H1 (cell line): ENCODE data around the gene ELMO3. TPM values are rescaled to one million over a fixed set of nuclear protein-coding genes. Genes with fewer than 3 reads are reported as not detected.

ENCODE experiments used
- CTCF ChIA-PET: fragments of 300-600 bp; sonication (Branson Sonifier 250); formaldehyde crosslinking; loops from one replicate; lab custom pipeline; 2021; ENCODE audit not compliant: partially characterized antibody; lab: Charles Lee
- POLR2A ChIA-PET: fragments of 300-600 bp; sonication (Branson Sonifier 250); formaldehyde crosslinking; loops from one replicate; lab custom pipeline; 2021; ENCODE audit warnings: inconsistent platforms; ENCODE audit not compliant: partially characterized antibody; lab: Charles Lee
- DNase-seq, 2 experiments: peaks; one replicate each; pipeline versions ENCODE4 v3.0.0 to v3.0.0-alpha.2; 2010 to 2022; ENCODE audit warnings: low spot score in 2 of 2, low read depth in 1 of 2, mixed read lengths in 1 of 2
- FAIRE-seq: peaks from 2 replicates; lab custom pipeline; 2011; peaks lifted over from hg19 to GRCh38; lab: Jason Lieb, UNC
- H2AFZ ChIP-seq: 2 replicates; pipeline ENCODE4 v1.8.1; 2012; ENCODE audit warnings: low read length, inconsistent platforms
- H2AK5ac ChIP-seq: 2 replicates; pipeline ENCODE4 v1.6.1; 2013; ENCODE audit warnings: low read depth, low read length
- H2BK120ac ChIP-seq: replicated peaks from 2 replicates; pipeline ENCODE3; 2013; ENCODE audit warnings: low read depth, low read length, inconsistent platforms
- H2BK12ac ChIP-seq: 2 replicates; pipeline ENCODE4 v1.6.1; 2013; ENCODE audit warnings: low read depth, low read length
- H2BK15ac ChIP-seq: 2 replicates; pipeline ENCODE4 v1.6.1; 2013; ENCODE audit warnings: low read length
- H2BK20ac ChIP-seq: 2 replicates; pipeline ENCODE4 v1.6.1; 2013; ENCODE audit warnings: low read length
- H2BK5ac ChIP-seq: 2 replicates; pipeline ENCODE4 v1.6.1; 2013; ENCODE audit warnings: low read depth, low read length
- H3K14ac ChIP-seq: 2 replicates; pipeline ENCODE4 v1.6.1; 2013; ENCODE audit warnings: inconsistent platforms; ENCODE audit not compliant: insufficient read length
- H3K18ac ChIP-seq: 2 replicates; pipeline ENCODE4 v1.6.1; 2013; ENCODE audit warnings: low read length; ENCODE audit errors: extremely low read depth
- H3K23ac ChIP-seq: 2 replicates; pipeline ENCODE4 v1.6.1; 2013; ENCODE audit warnings: inconsistent platforms; ENCODE audit not compliant: insufficient read length
- H3K23me2 ChIP-seq: 2 replicates; pipeline ENCODE4 v1.6.1; 2013; ENCODE audit warnings: low read depth, low read length
- H3K27ac ChIP-seq: 2 replicates; pipeline ENCODE4 v1.6.1; 2011; ENCODE audit warnings: low read depth, low read length, inconsistent platforms
- H3K27me3 ChIP-seq, 4 experiments: replicated peaks in 1 of 4; 1 replicate in 1 of 4; 2 replicates in 3 of 4; pipeline versions ENCODE4 v1.6.1 to v1.8.1; 2011 to 2013; ENCODE audit warnings: low read length in 3 of 4, mild to moderate bottlenecking in 3 of 4, inconsistent platforms in 2 of 4, mixed read lengths in 2 of 4, moderate library complexity in 1 of 4; ENCODE audit not compliant: control insufficient read depth in 3 of 4, insufficient read depth in 3 of 4; ENCODE audit errors: extremely low read depth in 1 of 4
- H3K36me3 ChIP-seq, 4 experiments: 2 replicates each; pipeline versions ENCODE4 v1.6.1 to v1.8.1; 2011 to 2013; ENCODE audit warnings: mild to moderate bottlenecking in 4 of 4, low read length in 3 of 4, moderate library complexity in 2 of 4, control low read depth in 1 of 4, inconsistent platforms in 1 of 4; ENCODE audit not compliant: insufficient read depth in 4 of 4, control insufficient read depth in 2 of 4
- H3K4ac ChIP-seq: replicated peaks from 2 replicates; pipeline ENCODE3; 2013; ENCODE audit warnings: low read length, low read depth, mixed read lengths, inconsistent platforms; ENCODE audit not compliant: insufficient read length
- H3K4me1 ChIP-seq, 4 experiments: replicated peaks in 1 of 4; 1 replicate in 1 of 4; 2 replicates in 3 of 4; pipeline versions ENCODE4 v1.6.1 to v1.8.1; 2011 to 2013; ENCODE audit warnings: low read length in 3 of 4, inconsistent platforms in 2 of 4, mixed read lengths in 1 of 4; ENCODE audit not compliant: insufficient read depth in 4 of 4, control insufficient read depth in 3 of 4
- H3K4me2 ChIP-seq, 2 experiments: 2 replicates each; pipeline versions ENCODE4 v1.6.1 to v1.8.1; 2011 to 2013; ENCODE audit warnings: low read depth in 2 of 2, low read length in 2 of 2, control low read depth in 1 of 2, inconsistent platforms in 1 of 2, mild to moderate bottlenecking in 1 of 2; ENCODE audit not compliant: insufficient read depth in 1 of 2
- H3K4me3 ChIP-seq, 4 experiments: fragments of 200-600, 300-600 bp in 1 of 4; sonication (generic), shearing (Covaris generic), sonication (Bioruptor Twin) in 1 of 4; 2 replicates each; pipeline versions ENCODE4 v1.5.1 to v1.8.1; 2011 to 2016; ENCODE audit warnings: low read length in 4 of 4, low read depth in 3 of 4, control low read depth in 2 of 4, inconsistent platforms in 2 of 4, mild to moderate bottlenecking in 2 of 4, mixed read lengths in 1 of 4, moderate library complexity in 1 of 4; ENCODE audit not compliant: insufficient read depth in 2 of 4; ENCODE audit errors: extremely low read depth in 1 of 4
- H3K56ac ChIP-seq: replicated peaks from 2 replicates; pipeline ENCODE3; 2013; ENCODE audit warnings: low read depth, mild to moderate bottlenecking, mixed read lengths, low read length, inconsistent platforms; ENCODE audit not compliant: insufficient read length
- H3K79me1 ChIP-seq: 2 replicates; pipeline ENCODE4 v1.6.1; 2013; ENCODE audit warnings: low read depth, low read length, control low read depth
- H3K79me2 ChIP-seq, 2 experiments: 2 replicates each; pipeline versions ENCODE4 v1.6.1 to v1.8.1; 2012 to 2013; ENCODE audit warnings: low read length in 2 of 2, mild to moderate bottlenecking in 2 of 2, inconsistent platforms in 1 of 2; ENCODE audit not compliant: insufficient read depth in 2 of 2, control insufficient read depth in 1 of 2
- H3K9ac ChIP-seq, 4 experiments: replicated peaks in 1 of 4; 1 replicate in 1 of 4; 2 replicates in 3 of 4; pipeline versions ENCODE4 v1.6.1 to v1.8.1; 2011 to 2013; ENCODE audit warnings: low read depth in 3 of 4, low read length in 3 of 4, control low read depth in 2 of 4, mild to moderate bottlenecking in 2 of 4, moderate library complexity in 2 of 4, inconsistent platforms in 1 of 4; ENCODE audit errors: extremely low read depth in 1 of 4
- H3K9me3 ChIP-seq, 2 experiments: 2 replicates each; pipeline versions ENCODE4 v1.6.1 to v1.8.1; 2012 to 2013; ENCODE audit warnings: mild to moderate bottlenecking in 2 of 2, moderate library complexity in 2 of 2, control low read depth in 1 of 2, inconsistent platforms in 1 of 2, low read depth in 1 of 2, low read length in 1 of 2, mixed read lengths in 1 of 2; ENCODE audit not compliant: insufficient read depth in 2 of 2
- H4K20me1 ChIP-seq, 2 experiments: replicated peaks in 1 of 2; 2 replicates each; pipeline versions ENCODE3 to v1.8.1; 2011 to 2013; ENCODE audit warnings: inconsistent platforms in 2 of 2, low read length in 2 of 2, mild to moderate bottlenecking in 1 of 2; ENCODE audit not compliant: insufficient read depth in 2 of 2, control insufficient read depth in 1 of 2
- H4K5ac ChIP-seq: 2 replicates; pipeline ENCODE4 v1.6.1; 2013; ENCODE audit warnings: low read length, low read depth, mixed read lengths, inconsistent platforms; ENCODE audit not compliant: insufficient read length
- H4K8ac ChIP-seq: 2 replicates; pipeline ENCODE4 v1.8.0; 2013; ENCODE audit warnings: mild to moderate bottlenecking, moderate library complexity, low read length, inconsistent platforms; ENCODE audit not compliant: insufficient read depth; ENCODE audit errors: extremely low read depth
- H4K91ac ChIP-seq: replicated peaks from 2 replicates; pipeline ENCODE3; 2013; ENCODE audit warnings: low read length, mixed read lengths, inconsistent platforms; ENCODE audit not compliant: insufficient read length
- CBX5 ChIP-seq: fragments of 300-800, 300-1000 bp; sonication (generic); IDR thresholded peaks from 2 replicates; pipeline ENCODE4 v1.7.1; 2016; ENCODE audit warnings: antibody characterized with exemption, low read length, low read depth
- CREB1 ChIP-seq: IDR thresholded peaks from 2 replicates; pipeline ENCODE4 v1.6.1; 2012; ENCODE audit warnings: inconsistent platforms
- FOSL1 ChIP-seq: IDR thresholded peaks from 2 replicates; pipeline ENCODE4 v1.6.1; 2011; ENCODE audit warnings: mild to moderate bottlenecking, low read depth, low read length, moderate library complexity; ENCODE audit not compliant: insufficient read depth
- JUN ChIP-seq: IDR thresholded peaks from 2 replicates; pipeline ENCODE4 v1.6.1; 2011; ENCODE audit warnings: low read depth, mild to moderate bottlenecking, improper control_type of control experiment, low read length
- KDM4A ChIP-seq: IDR thresholded peaks from one replicate; pipeline ENCODE4 v1.7.1; 2012; ENCODE audit warnings: low read depth, mild to moderate bottlenecking, moderate library complexity, low read length, inconsistent platforms; ENCODE audit not compliant: severe bottlenecking
- RNF2 ChIP-seq: fragments of 200-900, 300-1000 bp; sonication (generic); IDR thresholded peaks from 2 replicates; pipeline ENCODE4 v1.7.1; 2016; ENCODE audit warnings: borderline replicate concordance, low read depth, mild to moderate bottlenecking, antibody characterized with exemption, low read length; ENCODE audit not compliant: poor library complexity, severe bottlenecking; ENCODE audit errors: missing control alignments
- RXRA ChIP-seq: IDR thresholded peaks from 2 replicates; pipeline ENCODE4 v1.6.1; 2011; ENCODE audit warnings: low read depth, mild to moderate bottlenecking, low read length, moderate library complexity; ENCODE audit not compliant: insufficient read depth
- SAP30 ChIP-seq: fragments of 300-600 bp; sonication (generic); IDR thresholded peaks from 2 replicates; pipeline ENCODE4 v1.7.1; 2012; ENCODE audit warnings: low read length, moderate library complexity, mild to moderate bottlenecking, inconsistent platforms; ENCODE audit not compliant: insufficient read depth, insufficient replicate concordance
- SP4 ChIP-seq: IDR thresholded peaks from 2 replicates; pipeline ENCODE4 v1.6.1; 2012; ENCODE audit warnings: low read length, inconsistent platforms
- whole genome bisulfite sequencing, 2 experiments: shearing (Covaris generic) in 1 of 2; methylation state at CpG; one replicate each; pipeline versions ENCODE4 v1.1.6 to v1.1.7; 2013 to 2015; ENCODE audit warnings: low lambda C conversion rate in 2 of 2, mixed read lengths in 2 of 2, inconsistent platforms in 1 of 2, low coverage in 1 of 2, missing lambda C conversion rate in 1 of 2; ENCODE audit not compliant: insufficient replicate concordance in 2 of 2, insufficient coverage in 1 of 2, insufficient read length in 1 of 2; ENCODE audit errors: extremely low coverage in 1 of 2, missing lambda C conversion rate in 1 of 2; 5-methylcytosine and 5-hydroxymethylcytosine counted together
- polyA plus RNA-seq, 7 experiments: library from polyadenylated mRNA; depleted of rRNA in 3 of 7; stranded (reverse) in 5 of 7; unstranded in 2 of 7; fragments of >200 nt in 5 of 7; fragments of 200-250 nt in 2 of 7; gene quantifications; 1 replicate in 5 of 7; 2 replicates in 1 of 7; 4 replicates in 1 of 7; pipeline versions ENCODE4 v1.2.1 to v1.2.3, GENCODE V29; 2011 to 2013; ENCODE audit warnings: missing spikeins in 2 of 7, mixed read lengths in 2 of 7
- total RNA-seq: library from RNA; stranded (reverse); fragmentation: NEBNext Ultra II Directional; extraction: Animal tissue kit (Norgen Biotek cat#: 25700); gene quantifications from 2 replicates; pipeline ENCODE4 v1.2.1, GENCODE V29; 2021

Gene ELMO3
- total and polyA plus RNA-seq, 2 of the 8 experiments (the other 6 are each of a cell fraction or from before 2014, with no cell fraction given): 9.6 to 10.9 TPM

DNA sequence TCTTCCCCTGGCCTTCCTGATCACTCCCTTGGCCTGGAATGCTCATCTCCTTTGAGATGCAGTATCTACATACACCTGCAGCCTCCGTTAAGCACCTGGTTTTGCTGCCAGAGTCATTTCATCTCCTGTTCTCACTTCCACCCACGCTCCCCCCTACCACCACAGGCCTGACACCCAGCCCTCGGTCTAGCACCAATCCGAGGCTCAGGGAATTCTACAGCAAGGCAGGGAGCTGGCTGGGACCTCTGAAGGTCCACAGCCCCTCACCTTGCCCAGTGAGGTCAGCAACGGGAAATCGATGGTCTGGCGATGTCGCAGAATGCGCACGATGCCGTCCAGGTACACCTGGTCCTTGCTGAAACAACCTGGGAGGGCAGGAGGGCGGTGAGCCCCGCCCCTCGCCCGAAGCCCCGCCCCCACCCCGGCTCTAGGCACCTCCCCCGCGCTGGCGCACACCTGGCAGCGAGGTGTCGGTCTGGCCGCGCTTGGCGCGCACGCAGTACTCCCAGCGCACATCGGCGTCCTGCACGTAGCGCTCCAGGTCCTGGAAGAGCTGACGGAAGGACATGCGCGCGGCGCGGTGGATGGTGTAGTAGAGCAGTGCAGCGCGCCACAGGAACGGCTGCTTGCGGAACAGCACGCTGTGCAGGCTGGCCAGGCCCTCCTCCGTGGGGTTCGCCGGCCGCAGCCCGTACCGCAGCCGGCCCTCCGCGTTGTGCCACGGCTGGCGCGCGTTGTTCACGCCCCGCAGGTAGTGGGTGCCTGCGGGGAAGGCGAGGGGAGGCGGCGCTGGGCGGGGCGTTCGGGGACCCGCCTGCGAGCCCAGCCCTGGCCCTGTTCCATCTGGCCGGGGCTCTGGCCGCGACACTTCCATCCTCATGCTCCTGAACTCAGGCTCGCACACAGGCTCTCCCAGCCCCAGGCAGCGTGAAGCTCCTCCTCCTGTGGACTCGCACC, 20.9 kb upstream of the ELMO3 start:
- Histone ChIP-seq H4K91ac (peak overlapping the region; percentile 26), H3K27ac (no peak overlapping the region), H2BK15ac (0 out of 2 replicates have a peak overlapping the region, but pooled peaks have one; percentile 75), H4K5ac (no peak overlapping the region), H3K18ac (peak overlapping the region; percentile 42; the same call in 1 of the 2 replicates), H2AFZ (peak overlapping the region; percentile 16; the same call in 1 of the 2 replicates), H2BK5ac (peak overlapping the region; percentile 81; the same call in 1 of the 2 replicates), H3K23me2 (peaks cover 17% of the 10 kb centered on the region), H3K14ac (no peak overlapping the region), H3K36me3 (no peaks in the 10 kb centered on the region), H2BK120ac (no peak overlapping the region), H3K27me3 (peaks cover 28 to 53% (median 51%) of the 10 kb centered on the region in 4 experiments), H4K20me1 (peaks cover 7 to 29% of the 10 kb centered on the region in 2 experiments), H3K9ac (no peak overlapping the region), H2BK20ac (peak overlapping the region; percentile 86; the same call in 1 of the 2 replicates), H3K4me1 (peaks cover 0 to 25% (median 21%) of the 10 kb centered on the region in 4 experiments; a peak in 5 of 7 replicates), H3K4ac (peak overlapping the region; percentile 69), H3K9me3 (no peaks in the 10 kb centered on the region), H3K79me2 (peaks cover 0 to 5% of the 10 kb centered on the region in 2 experiments; a peak in 1 of 4 replicates), H3K4me2 (peak overlapping the region; percentile 52 to 89), H3K79me1 (no peaks in the 10 kb centered on the region), H2AK5ac (0 out of 2 replicates have a peak overlapping the region, but pooled peaks have one; percentile 19), H2BK12ac (peak overlapping the region; percentile 27; the same call in 1 of the 2 replicates), H3K4me3 (peak overlapping the region; percentile 31 to 64 (median 38)), H3K56ac (no peak overlapping the region), H4K8ac (no peak overlapping the region; the same call in 1 of the 2 replicates), H3K23ac (no peak overlapping the region)
- CTCF ChIA-PET: interaction anchor here (0.9 to 19.3 kb wide), 9 partner anchors 9 to 221 kb away, joined by 3 to 291 read pairs (median 5); partner anchors contain the start of genes B3GNT9, E2F4, EXOC3L1 and FBXL8
- no peak for FAIRE-seq
- DNase-seq: peak; percentile 86 to 87
- 5% methylated on average over 40 of the region's 73 CpGs; no CpG with 5 or more reads in 1 of the 2 experiments for WGBS, 2 experiments
- POLR2A ChIA-PET: interaction anchor here (1.5 to 7.3 kb wide), 5 partner anchors 15 to 160 kb away, joined by 3 to 59 read pairs (median 7); partner anchors contain the start of genes B3GNT9, FBXL8, FHOD1 and HSF4
- peak; percentile 67 for TF ChIP-seq KDM4A
- TF ChIP-seq RXRA: no peak
- TF ChIP-seq SP4: no peak
- TF ChIP-seq SAP30: no peak
- no peak for TF ChIP-seq JUN
- TF ChIP-seq FOSL1: no peak
- peak; percentile 89 for TF ChIP-seq CREB1
- no peak for TF ChIP-seq CBX5
- no peak for TF ChIP-seq RNF2
